Middle frontal gyrus (tissue), 1 donor: ENCODE data around the gene CDH23.

ENCODE experiments used
- DNase-seq: peaks from one replicate; pipeline ENCODE4 v3.0.0-alpha.2; 2015; ENCODE audit warnings: low spot score; ENCODE audit errors: extremely low spot score

Gene CDH23

DNA sequence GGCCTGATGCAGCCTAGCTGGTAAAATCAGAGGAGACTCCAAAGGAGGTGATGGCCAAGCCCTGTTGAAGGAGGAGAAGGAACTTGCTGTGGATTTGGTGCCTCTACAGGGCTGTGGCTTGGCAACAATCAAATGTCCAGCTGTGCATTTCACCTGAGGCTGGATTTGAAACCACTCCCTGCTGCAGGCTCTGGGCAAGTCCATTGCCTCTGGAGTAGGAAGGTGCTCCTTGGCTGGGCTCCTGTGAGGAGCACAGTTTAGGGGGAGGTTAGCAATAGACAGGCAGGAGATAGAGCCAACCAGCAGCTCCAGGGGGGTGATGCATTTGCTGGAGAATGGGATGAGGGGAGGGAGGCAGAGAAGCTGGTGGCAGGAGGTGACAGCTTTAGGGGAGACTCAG is 26.5 kb downstream of the CDH23 start:
- no peak for DNase-seq

DNA sequence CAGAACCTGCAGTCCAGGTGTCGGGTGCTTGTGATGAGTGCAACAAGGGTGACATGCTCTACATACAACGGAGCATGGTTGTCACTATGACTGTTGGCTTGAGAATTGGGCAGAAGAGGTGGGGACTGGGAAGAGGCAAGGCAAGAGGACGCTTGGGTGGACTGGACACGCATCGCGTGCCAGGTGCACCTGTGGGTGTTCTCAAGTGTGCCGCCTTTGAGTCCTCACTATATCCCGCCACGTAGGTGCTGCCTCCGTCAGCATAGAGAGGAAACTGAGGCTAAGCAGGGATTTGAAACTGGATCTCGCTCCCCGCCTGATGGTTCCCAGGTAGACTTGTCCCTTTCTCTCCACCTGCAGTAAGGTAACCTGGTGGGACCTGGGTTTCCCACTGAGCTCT is 27.2 kb downstream of the CDH23 start:
- no peak for DNase-seq

DNA sequence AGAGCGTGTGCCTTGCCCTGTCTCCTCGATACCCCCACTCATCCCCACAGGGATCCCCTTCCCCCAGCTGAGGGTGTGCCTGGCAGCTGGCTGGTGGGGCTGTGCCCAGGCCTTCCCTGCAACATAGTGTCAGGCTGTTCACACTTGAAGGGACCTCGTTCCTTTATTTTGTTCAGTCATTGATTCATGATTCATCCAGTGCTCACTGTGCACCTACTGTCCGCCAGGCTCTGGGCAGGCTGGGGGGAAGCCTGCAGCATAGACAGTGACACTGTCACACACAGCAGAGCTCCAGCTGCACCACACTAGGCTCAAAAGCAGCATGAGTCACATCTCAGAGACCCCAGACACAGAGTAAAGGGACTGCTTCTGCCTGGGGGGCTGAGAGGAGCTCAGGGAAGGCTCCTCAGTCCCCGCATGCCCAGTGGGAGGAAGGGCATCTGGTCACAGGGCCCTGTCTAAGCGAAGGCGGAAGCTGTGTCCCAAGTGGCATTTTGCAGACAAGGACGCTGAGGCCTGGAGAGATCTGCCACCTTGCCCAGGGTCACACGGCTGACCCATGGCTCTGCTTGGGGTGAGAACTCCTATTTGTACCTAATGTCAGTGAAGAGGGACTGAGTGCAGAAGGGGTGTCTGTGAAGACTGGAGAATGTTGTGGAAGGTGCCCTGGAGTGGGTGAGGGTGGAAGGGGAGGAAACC is 27.9 kb downstream of the CDH23 start:
- DNase-seq = no peak

DNA sequence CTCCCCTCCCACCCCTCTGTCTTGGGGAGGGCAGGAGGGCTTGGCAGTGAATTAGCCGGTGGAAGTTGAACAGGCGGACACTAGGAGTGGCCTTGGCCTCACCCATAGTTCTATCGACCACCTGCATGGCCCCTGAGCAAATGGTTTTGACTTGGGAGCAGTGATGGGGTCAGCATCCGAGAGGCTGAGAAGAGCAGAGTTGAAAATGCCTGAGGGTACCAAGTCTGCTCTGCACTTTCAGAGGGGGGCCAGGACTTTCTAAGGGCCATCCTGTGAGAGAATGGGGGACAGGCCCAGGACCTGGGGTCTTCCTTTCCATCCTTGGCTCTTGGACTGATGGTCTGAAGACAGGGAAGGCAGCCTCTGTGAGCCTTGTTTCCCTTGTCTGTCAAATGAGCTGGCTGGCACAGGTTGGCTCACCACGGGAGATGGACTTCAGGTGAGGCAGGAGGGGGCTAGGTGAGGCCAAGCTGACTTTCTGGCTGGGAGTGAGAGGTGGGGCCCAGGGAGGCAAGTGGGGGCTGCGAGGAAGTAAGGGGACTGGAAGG is 29.4 kb downstream of the CDH23 start:
- DNase-seq = no peak

DNA sequence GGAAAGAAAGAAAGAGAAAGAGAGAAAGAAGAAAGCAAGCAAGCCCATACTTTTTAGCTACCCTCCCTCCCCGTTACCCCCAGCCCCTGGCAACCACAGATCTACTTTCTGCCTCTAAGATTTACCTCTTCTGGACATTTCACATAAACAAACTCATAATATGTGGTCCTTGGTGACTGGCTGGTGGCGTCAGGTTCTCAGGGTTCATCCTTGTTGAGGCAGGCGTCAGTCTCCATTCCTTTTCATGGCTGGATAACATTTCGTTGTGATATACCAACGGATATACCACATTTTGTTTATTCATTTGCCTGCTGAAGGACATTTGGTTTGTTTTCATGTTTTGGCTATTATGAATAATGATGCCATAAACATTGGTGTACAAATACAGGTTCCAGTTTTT is 30.5 kb downstream of the CDH23 start:
- DNase-seq = no peak

DNA sequence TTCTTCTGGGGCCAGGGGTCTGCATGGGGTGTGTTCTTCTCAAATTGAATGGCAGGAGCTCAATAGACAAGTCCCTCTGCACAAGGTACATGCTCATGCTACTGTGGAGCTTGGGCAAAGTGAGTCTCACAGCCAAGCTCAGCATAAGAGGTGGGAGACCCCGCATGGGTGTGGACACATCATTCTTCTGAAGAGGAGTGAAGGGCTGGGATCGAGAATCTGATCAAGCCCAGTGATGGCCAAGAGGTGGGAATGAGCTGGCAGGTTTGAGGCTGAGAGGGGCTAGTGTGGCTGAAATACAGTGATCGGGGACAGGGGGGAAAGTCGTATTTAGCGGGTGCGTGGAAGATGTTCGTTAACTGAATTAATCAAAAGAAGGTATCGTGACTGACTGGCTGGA is 32.6 kb downstream of the CDH23 start:
- no peak for DNase-seq

DNA sequence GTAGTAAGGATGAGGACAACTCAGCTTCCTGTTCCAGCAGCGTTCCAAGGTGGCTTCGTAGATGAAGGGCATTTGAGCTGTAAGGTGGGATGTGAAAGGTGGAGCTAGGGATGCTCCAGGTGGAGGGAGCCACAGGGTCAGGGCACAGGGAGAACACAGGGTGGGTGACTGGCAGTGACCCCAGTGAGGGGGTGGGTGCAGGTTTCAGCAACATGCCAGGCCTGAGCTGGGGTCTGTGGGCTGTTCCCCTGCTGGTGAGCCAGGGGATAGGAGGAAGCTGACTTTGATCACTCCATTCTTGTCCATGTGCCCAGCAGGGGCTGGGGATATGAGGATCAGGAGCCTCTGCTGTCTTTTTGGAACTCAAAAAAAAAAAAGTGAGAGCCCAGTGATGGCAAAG is 33.2 kb downstream of the CDH23 start:
- no peak for DNase-seq

DNA sequence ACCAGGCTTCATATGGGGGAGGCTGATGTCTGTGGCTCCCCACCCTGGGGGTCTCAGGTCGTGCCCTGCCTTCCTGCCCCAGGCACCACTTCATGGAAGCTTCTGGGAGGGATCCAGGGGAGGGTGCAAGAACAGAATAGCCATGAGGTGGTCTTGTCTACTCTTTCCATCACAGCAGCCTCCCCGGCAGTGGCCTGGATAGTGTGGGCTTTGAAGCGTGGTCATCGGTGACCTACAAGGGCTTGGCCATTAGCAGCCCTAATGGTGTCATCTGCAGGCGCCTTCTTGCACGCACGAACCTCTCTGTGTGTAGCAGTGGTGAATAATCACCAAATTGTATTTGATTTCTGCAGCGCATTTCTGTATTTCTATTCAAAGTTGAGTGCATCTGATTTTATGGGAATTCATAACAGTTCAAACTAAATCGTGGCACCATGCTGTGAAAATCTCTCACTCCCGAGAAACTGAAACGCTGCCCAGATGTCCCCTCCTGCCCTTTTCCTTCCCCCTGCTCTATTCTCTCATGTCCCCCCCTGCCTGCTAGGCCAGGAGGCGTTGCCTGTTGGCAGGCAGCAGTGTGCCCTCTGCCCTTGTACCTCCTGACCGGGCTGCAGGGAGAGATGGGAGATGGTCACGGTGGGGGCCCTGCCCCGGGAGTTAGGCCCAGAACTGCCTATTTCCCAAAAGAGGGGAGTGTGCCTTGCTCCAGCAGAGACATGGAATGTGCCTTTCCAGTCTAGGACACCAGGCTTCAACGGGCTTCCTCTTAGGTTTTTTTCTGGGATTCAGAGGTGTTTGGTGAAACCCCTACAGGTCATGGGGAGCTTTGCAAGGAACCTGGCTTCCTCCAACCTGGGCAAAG is 34.8 kb downstream of the CDH23 start:
- DNase-seq = no peak

DNA sequence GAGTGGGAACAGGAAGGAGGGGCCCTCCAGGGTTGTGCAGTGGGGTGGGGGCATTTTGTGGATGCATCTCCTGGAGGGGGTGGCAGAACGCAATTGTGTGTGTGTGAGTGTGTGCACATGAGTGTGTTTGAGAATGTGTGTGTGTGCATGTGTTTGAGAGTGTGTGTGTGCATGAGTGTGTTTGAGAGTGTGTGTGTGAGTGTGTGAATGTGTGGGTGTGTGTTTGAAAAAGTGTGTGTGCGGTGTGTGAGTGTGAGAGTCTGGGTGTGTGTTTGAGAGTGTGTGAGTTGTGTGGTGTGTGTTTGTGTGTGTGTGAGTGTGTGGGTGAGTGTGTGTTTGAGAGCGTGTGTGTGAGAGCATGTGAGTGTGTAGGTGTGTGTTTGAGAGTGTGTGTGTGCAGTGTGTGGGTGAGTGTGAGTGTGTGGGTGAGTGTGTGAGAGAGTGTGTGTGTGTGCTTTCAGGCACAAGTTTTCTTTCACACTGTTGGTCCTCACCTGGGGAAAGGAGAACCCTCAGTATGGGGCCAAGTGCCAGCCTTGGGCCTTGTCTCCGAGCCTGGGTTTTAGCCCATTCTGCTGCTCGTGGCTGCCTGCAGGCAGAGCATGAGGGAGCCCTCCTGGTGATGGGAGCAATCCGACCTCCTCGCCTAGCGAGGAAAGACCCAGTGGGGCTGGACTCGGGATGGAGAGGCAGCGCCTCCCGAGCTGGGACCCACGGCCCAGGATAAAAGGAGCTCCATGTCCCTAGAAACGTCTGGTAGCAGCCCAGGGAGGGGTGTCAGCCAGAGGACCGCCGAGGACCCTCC is 35.6 kb downstream of the CDH23 start:
- DNase-seq = no peak

DNA sequence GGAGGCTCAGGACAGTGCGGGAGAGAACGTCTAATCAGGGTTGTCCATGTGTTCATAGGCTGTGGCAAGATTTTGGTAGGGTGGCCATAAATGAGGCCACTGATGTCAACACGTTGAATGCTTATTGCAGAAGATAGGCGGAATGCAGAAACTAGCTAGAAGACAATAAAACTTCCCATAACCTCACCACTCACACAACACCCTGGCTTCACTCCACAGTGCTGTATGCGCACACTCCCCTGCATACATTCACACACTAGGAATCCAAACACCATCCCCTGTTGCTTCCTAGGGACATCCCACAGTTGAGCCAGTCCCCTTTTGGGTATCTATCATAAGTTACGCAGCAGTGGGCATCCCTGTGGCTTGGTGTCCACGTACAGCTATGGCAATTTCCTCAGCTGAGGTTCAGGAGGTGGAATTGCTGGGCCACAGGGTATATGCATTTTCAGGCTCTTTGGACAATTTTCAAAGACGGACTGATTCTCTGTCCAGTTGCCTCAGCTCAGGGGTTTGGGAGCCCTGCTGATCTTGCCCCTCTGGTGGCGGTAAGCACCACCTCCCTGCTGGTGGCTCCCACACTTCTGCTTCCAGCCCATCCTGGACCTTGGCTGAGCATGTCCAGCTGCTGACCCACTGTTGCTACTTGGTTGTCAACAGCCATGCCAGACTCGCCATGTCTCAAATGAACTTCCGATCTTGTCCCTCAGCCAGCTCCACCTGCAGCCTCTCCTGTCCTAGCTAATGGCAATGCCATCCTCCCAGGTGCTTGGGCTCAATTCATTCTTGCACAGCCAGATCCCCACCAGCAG is 36.4 kb downstream of the CDH23 start:
- DNase-seq = no peak

DNA sequence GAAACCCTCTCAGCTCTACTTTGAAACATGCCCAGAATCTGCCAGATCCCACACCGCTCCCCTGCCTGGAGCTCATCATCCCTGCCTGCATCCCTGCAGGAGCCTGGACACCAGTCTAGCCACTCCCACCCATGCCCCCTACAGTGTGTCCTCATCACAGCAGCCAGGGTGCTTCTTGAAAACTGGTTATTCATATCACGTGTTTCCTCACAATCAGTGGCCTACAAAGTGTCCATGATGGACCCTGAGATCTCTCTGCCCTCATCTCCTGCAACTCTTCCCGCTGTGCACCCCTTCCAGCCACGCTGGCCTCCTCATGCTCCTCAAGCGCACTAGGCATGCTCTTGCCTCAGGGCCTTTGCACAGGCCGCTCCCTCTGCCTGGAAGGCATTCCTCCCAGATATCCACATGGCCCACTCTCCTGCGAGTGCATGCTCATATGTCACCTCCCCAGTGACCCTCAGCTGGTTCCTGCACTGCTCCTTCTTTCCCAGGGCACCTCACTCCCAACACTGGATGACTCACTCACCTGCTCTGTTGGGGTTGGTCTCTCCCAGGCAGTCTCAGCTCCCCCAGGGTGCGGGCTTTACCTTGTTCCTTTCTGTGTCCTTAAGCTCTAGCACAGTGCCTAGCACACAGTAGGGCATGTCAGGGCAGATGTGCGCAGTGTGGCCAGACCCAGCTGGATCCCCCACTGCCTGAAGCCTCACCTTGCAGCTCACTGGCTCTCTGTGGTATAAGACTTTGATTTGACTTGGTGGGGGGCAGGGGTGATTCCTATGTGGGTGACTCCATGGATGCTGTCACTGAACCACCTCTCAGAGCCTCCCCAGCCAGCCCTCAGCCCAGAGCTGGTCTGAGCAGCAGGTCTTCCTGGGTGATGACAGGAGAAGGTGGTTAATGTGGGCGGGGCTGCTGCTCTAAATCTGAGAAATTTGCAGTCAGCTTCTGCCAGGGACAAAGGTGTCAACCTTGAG is 37.3 kb downstream of the CDH23 start:
- no peak for DNase-seq

DNA sequence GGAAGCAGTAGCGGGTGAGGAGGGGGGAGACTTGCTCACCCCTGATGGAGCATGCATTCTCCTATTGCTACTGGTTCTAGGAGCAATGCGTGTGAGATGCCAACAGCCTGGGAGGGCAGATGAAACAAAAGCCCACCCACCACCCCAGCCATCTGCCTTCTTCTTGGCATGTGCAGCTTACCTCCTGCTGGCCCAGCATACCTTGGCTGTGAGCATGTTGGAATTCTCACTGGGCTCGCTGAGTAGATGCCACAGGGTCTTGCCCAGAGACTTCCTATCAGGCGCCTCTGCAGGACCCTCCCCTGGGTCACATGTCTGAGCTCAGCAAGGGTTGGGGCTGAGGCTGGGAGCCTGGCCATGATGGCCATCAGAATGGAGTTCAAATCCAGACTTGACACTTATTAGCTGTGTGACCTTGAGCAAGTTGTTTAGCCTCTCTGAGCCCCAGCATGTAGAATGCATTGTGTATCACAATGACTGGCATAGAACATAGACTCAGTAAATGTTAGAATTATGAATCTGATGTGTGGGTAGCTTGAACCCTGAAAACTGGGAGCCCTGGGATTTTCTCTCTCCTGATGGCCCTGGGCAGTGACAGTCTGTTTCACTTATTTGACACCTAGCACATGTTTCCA is 38.2 kb downstream of the CDH23 start:
- DNase-seq = no peak

DNA sequence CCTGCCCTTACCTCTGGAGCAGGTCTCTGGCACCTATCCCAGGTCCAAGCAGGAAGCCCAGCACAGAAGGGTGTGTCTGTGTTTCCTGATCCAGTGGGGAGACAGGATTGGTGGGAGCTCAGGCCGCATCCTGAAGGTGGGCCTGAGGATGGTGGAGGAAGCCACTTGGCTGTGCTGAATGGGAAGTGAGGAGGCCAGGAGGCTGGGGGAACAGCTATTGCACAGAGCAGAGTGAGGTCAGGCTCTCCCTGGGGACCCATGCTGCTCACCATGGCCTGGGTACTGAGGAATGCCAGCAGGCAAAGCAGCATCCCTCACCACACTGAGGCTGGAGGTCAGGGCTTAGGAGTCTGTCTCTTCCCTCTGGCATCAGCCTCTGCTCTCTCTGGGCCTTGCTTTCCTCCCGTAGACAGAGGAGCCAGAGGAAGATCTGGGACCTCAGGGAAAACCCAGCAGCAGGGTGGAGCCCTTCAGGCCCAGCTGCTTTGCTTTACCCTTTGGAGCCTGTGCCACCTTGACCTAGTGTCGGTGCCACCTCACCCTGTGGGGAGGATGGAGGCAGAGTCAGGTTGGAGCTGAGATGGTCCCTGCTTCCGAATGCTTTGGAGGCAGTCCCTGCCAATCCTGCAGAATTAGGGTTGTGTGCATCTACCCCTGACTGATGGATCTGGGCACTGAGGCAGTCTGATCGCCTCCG is 39.0 kb downstream of the CDH23 start:
- DNase-seq = no peak

DNA sequence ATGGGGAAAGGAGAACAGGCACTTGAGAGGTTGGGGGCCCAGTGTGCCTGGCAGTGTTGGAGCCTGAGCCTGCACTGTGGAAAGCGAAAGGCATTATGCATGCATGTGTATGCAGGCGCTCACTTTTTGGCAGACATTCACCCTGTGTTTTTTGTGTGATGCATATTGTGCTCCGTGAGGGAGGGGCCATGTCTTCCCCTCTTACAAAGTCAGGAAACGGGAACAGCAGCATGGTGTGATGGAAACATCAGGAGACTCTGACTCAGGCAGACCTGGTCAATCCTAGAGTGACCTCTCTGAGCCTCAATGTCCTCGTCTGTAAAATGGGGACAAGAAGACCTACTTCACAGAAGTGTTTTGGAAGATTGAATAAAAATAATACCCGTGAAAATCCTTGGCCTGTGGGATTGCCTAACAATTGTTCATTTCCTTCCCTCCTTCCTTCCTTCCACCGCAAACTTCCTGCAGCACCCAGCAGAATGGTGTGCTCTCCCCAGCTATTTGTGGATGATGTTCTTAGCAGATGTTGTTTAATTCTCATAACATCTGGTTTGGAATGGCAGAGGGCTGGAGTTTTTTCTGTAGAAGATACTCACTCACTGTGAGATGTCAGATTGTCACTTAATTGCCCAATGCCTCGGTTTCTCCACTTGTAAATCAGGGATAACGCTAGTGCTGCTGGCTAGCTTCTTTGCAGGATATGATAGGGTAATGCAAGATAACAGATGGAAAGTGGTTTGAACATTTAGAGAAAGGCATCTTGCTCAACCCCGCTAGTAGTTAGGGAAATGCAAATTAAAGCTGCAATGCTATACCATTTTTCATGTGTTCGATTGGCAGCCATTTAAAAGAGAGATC is 39.8 kb downstream of the CDH23 start:
- no peak for DNase-seq

DNA sequence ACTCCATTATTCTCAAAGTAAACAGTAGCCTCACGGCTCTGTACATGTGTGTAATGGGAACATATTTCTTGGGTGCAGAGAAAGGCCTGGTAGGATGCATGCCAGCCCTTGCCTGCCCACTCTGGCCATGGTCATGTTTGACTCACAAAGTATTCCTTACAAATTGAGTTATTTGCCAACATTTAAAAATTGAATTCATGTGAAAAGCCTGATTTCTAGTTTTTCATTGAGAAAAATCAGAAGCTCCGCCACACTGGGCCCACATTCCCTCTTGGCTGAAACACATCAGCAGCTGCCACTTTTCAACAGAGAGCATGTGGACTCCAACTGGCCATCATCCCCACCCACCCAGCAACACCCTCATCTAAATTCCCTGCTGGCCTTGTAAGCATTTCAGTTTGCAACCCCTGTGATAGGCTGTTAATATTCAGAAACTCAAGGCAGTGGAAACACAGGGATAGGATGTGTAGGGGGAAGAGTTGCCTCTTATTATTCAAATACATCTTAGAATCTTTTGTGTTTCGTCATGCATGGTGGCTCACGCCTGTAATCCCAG is 40.9 kb downstream of the CDH23 start:
- no peak for DNase-seq

DNA sequence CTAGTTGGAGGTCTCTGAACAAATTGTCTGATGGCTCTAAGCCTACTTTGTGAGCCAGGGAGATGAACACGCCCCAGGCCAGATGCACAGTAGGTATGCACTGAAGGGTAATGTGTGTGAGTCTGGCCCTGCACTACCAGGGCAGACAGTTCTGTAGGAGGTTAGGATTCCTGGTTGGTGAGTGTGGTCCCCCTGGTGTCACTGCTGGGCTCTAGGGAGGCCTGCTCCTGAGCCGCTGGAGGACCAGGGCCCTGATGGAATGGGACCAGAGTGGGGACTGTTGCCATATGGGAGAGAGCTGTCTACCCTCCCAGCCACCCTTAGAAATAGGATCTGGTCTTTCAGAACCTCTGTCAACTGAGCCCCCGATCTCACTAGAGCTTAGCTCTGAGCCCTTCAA is 42.0 kb downstream of the CDH23 start:
- DNase-seq = no peak

DNA sequence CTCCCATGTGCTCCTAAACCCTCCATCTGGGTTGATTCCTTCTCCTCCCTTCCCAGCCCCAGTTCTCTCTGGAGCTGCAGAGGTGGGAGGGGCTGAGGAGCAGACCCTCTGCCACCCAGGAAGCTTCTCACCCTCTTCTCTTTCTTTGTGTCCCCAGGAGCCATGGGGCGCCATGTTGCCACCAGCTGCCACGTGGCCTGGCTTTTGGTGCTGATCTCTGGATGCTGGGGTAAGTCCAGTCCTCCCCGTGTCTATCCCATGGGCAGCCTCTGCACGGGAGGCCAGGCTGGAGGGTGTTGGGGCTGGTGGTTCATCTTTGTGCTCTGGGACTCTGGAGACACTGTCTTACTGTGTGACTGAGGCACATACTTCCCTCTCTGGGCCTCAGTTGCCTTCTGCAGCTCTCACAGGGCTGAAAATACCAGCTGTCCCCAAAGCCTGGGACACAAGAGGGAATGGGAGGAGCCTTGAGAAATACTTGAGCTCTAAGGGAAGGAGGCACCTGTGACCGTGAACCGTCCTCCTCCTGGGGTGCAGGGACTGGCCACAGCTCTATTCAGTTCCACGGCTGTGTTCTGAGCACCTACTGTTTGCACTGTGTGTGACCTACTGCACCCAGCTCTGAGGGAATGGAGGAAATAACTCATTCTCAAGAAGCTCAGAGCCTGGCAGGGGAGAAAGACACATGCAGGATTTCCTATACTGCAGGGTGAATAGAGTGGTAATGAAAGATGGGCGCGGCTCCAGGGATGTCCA is 43.1 kb downstream of the CDH23 start:
- DNase-seq = no peak
